HEK293 (cell line): Measurements from ENCODE around the gene SLC25A1.

ENCODE experiments used
- CTCF ChIA-PET: fragments of 350-600 bp; formaldehyde crosslinking; extraction: SDS; loops from one replicate; lab custom pipeline; 2021; ENCODE audit warnings: antibody characterized with exemption; lab: Yijun Ruan, JAX
- POLR2A ChIA-PET: fragments of 300-600 bp; formaldehyde crosslinking; extraction: SDS; loops from one replicate; lab custom pipeline; 2020; ENCODE audit warnings: antibody characterized with exemption, inconsistent platforms; lab: Yijun Ruan, JAX
- H3K27ac ChIP-seq: fragments of 200-500 bp; sonication (Bioruptor generic); 2 replicates; pipeline ENCODE4 v1.5.1; 2014; ENCODE audit warnings: low read depth, low read length, control low read depth, inconsistent platforms; ENCODE audit errors: extremely low read depth
- H3K36me3 ChIP-seq, 2 experiments: fragments of 200-500 bp in 1 of 2; sonication (Bioruptor generic) in 1 of 2; 1 replicate in 1 of 2; 2 replicates in 1 of 2; pipeline ENCODE4 v1.5.1; 2014 to 2017; ENCODE audit warnings: inconsistent platforms in 2 of 2, low read length in 2 of 2; ENCODE audit not compliant: control insufficient read depth in 2 of 2, insufficient read depth in 1 of 2
- H3K4me1 ChIP-seq: fragments of 200-500 bp; sonication (Bioruptor generic); 2 replicates; pipeline ENCODE4 v1.5.1; 2014; ENCODE audit warnings: mild to moderate bottlenecking, low read length, inconsistent platforms; ENCODE audit not compliant: control insufficient read depth, insufficient read depth
- H3K4me3 ChIP-seq: 2 replicates; pipeline ENCODE4 v1.5.1; 2011; ENCODE audit warnings: low read depth, mild to moderate bottlenecking, control low read depth, low read length, moderate library complexity
- H3K9me3 ChIP-seq: fragments of 200-500 bp; sonication (Bioruptor generic); 2 replicates; pipeline ENCODE4 v1.5.1; 2014; ENCODE audit warnings: low read depth, low read length, inconsistent platforms; ENCODE audit not compliant: control insufficient read depth, insufficient read depth
- MZF1 ChIP-seq: fragments of 450-650 bp; formaldehyde crosslinking; IDR thresholded peaks from 2 replicates; pipeline ENCODE4 v1.5.1; 2017; ENCODE audit warnings: missing biosample characterization, missing genetic modification characterization, borderline replicate concordance
- PBX3 ChIP-seq: sonication (generic); formaldehyde crosslinking; IDR thresholded peaks from 2 replicates; pipeline ENCODE4 v1.8.1; 2022; ENCODE audit warnings: mild to moderate bottlenecking, moderate library complexity, missing genetic modification reagents
- PRDM1 ChIP-seq: fragments of 450-650 bp; formaldehyde crosslinking; IDR thresholded peaks from 2 replicates; pipeline ENCODE4; 2016; ENCODE audit warnings: missing biosample characterization, missing genetic modification characterization
- TSHZ1 ChIP-seq: fragments of 450-650 bp; formaldehyde crosslinking; IDR thresholded peaks from 2 replicates; pipeline ENCODE4 v1.5.1; 2016; ENCODE audit warnings: missing biosample characterization, missing genetic modification characterization, borderline replicate concordance
- ZFP3 ChIP-seq: fragments of 450-650 bp; formaldehyde crosslinking; IDR thresholded peaks from 2 replicates; pipeline ENCODE4 v1.5.1; 2016; ENCODE audit warnings: low read depth, missing biosample characterization, missing genetic modification characterization
- ZFP69B ChIP-seq: fragments of 450-650 bp; formaldehyde crosslinking; IDR thresholded peaks from 2 replicates; pipeline ENCODE4 v1.5.1; 2016; ENCODE audit warnings: missing biosample characterization, missing genetic modification characterization
- ZIC2 ChIP-seq: fragments of 450-650 bp; formaldehyde crosslinking; IDR thresholded peaks from 2 replicates; pipeline ENCODE4 v1.5.1; 2016; ENCODE audit warnings: missing biosample characterization, missing genetic modification characterization
- ZNF132 ChIP-seq: fragments of 450-650 bp; formaldehyde crosslinking; IDR thresholded peaks from 2 replicates; pipeline ENCODE4 v1.5.1; 2017; ENCODE audit warnings: missing biosample characterization, missing genetic modification characterization, borderline replicate concordance
- ZNF133 ChIP-seq: fragments of 450-650 bp; formaldehyde crosslinking; IDR thresholded peaks from 2 replicates; pipeline ENCODE4 v1.5.1; 2016; ENCODE audit warnings: missing biosample characterization, missing genetic modification characterization
- ZNF138 ChIP-seq: fragments of 450-650 bp; formaldehyde crosslinking; IDR thresholded peaks from 2 replicates; pipeline ENCODE4 v1.5.1; 2016; ENCODE audit warnings: missing biosample characterization, missing genetic modification characterization, borderline replicate concordance
- ZNF221 ChIP-seq: fragments of 450-650 bp; formaldehyde crosslinking; IDR thresholded peaks from 2 replicates; pipeline ENCODE4 v1.5.1; 2017; ENCODE audit warnings: missing biosample characterization, missing genetic modification characterization, borderline replicate concordance
- ZNF398 ChIP-seq: fragments of 450-650 bp; formaldehyde crosslinking; IDR thresholded peaks from 2 replicates; pipeline ENCODE4 v1.5.1; 2017; ENCODE audit warnings: missing biosample characterization, missing genetic modification characterization
- ZNF561 ChIP-seq: fragments of 450-650 bp; IDR thresholded peaks from 2 replicates; pipeline ENCODE4 v1.5.1; 2018; ENCODE audit warnings: missing biosample characterization, missing genetic modification characterization, borderline replicate concordance
- ZNF658 ChIP-seq: fragments of 450-650 bp; formaldehyde crosslinking; IDR thresholded peaks from 2 replicates; pipeline ENCODE4; 2016; ENCODE audit warnings: missing biosample characterization, missing genetic modification characterization
- ZNF660 ChIP-seq: fragments of 450-650 bp; IDR thresholded peaks from 2 replicates; pipeline ENCODE4 v1.5.1; 2018; ENCODE audit warnings: missing biosample characterization, mild to moderate bottlenecking, missing genetic modification characterization
- ZNF768 ChIP-seq: fragments of 450-650 bp; formaldehyde crosslinking; IDR thresholded peaks from 2 replicates; pipeline ENCODE4 v1.5.1; 2018; ENCODE audit warnings: missing biosample characterization, mild to moderate bottlenecking, missing genetic modification characterization
- TF ChIP-seq, protein P1 (sequence below): fragments of 450-650 bp; formaldehyde crosslinking; IDR thresholded peaks from 2 replicates; pipeline ENCODE4 v1.5.1; 2016; ENCODE audit warnings: missing biosample characterization, missing genetic modification characterization
- TF ChIP-seq, protein P2 (sequence below): fragments of 450-650 bp; formaldehyde crosslinking; IDR thresholded peaks from 2 replicates; pipeline ENCODE4 v1.5.1; 2016; ENCODE audit warnings: missing biosample characterization, missing genetic modification characterization
- TF ChIP-seq, protein P3 (sequence below): fragments of 450-650 bp; formaldehyde crosslinking; IDR thresholded peaks from 2 replicates; pipeline ENCODE4 v1.5.1; 2016; ENCODE audit warnings: missing biosample characterization, missing genetic modification characterization

Gene SLC25A1

GRCh38 chr22:19143212-19143611, 35.3 kb downstream of the SLC25A1 start:
- TF ChIP-seq PRDM1 (tag by site-specific recombination) = peak; percentile 80
- TF ChIP-seq ZNF138 = no peak
- H3K9me3 ChIP-seq = no peaks in the 10 kb centered on the region
- ChIA-PET CTCF (interaction anchor here (0.5 to 3.2 kb wide), 5 partner anchors 11 to 121 kb away, joined by 3 to 18 read pairs (median 5); partner anchors contain the start of gene SLC25A1), POLR2A (interaction anchor here (0.7 to 2.5 kb wide), 5 partner anchors 9 to 36 kb away, joined by 3 to 34 read pairs (median 26); partner anchors contain the start of genes DGCR2 and SLC25A1)
- H3K36me3 ChIP-seq = peaks cover 11 to 46% of the 10 kb centered on the region in 2 experiments; a peak in 2 of 3 replicates
- H3K27ac ChIP-seq = no peak overlapping the region
- H3K4me1 ChIP-seq = no peaks in the 10 kb centered on the region
- no peak overlapping the region for H3K4me3 ChIP-seq

GRCh38 chr22:19142394-19142793, 36.1 kb downstream of the SLC25A1 start:
- Histone ChIP-seq H3K27ac (no peak overlapping the region), H3K9me3 (no peaks in the 10 kb centered on the region), H3K36me3 (peaks cover 11 to 54% of the 10 kb centered on the region in 2 experiments; a peak in 2 of 3 replicates), H3K4me3 (no peak overlapping the region), H3K4me1 (no peaks in the 10 kb centered on the region)
- TF ChIP-seq ZNF133 (tag by site-specific recombination) (no peak), ZNF561 (tag by site-specific recombination) (no peak), ZNF660 (no peak), ZNF398 (tag by site-specific recombination) (no peak), ZFP3 (tag by site-specific recombination) (no peak), ZNF132 (no peak), TSHZ1 (tag by site-specific recombination) (no peak), MZF1 (tag by site-specific recombination) (no peak), ZNF221 (tag by site-specific recombination) (no peak), ZFP69B (tag by site-specific recombination) (no peak), ZIC2 (no peak), ZNF768 (tag by site-specific recombination) (no peak), ZNF658 (tag by site-specific recombination) (no peak), PBX3 (CRISPR knock-in tag) (no peak)
- TF ChIP-seq, protein P1, sequence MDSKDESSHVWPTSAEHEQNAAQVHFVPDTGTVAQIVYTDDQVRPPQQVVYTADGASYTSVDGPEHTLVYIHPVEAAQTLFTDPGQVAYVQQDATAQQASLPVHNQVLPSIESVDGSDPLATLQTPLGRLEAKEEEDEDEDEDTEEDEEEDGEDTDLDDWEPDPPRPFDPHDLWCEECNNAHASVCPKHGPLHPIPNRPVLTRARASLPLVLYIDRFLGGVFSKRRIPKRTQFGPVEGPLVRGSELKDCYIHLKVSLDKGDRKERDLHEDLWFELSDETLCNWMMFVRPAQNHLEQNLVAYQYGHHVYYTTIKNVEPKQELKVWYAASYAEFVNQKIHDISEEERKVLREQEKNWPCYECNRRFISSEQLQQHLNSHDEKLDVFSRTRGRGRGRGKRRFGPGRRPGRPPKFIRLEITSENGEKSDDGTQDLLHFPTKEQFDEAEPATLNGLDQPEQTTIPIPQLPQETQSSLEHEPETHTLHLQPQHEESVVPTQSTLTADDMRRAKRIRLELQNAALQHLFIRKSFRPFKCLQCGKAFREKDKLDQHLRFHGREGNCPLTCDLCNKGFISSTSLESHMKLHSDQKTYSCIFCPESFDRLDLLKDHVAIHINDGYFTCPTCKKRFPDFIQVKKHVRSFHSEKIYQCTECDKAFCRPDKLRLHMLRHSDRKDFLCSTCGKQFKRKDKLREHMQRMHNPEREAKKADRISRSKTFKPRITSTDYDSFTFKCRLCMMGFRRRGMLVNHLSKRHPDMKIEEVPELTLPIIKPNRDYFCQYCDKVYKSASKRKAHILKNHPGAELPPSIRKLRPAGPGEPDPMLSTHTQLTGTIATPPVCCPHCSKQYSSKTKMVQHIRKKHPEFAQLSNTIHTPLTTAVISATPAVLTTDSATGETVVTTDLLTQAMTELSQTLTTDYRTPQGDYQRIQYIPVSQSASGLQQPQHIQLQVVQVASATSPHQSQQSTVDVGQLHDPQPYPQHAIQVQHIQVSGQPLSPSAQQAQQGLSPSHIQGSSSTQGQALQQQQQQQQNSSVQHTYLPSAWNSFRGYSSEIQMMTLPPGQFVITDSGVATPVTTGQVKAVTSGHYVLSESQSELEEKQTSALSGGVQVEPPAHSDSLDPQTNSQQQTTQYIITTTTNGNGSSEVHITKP = no peak
- TF ChIP-seq, protein P2, sequence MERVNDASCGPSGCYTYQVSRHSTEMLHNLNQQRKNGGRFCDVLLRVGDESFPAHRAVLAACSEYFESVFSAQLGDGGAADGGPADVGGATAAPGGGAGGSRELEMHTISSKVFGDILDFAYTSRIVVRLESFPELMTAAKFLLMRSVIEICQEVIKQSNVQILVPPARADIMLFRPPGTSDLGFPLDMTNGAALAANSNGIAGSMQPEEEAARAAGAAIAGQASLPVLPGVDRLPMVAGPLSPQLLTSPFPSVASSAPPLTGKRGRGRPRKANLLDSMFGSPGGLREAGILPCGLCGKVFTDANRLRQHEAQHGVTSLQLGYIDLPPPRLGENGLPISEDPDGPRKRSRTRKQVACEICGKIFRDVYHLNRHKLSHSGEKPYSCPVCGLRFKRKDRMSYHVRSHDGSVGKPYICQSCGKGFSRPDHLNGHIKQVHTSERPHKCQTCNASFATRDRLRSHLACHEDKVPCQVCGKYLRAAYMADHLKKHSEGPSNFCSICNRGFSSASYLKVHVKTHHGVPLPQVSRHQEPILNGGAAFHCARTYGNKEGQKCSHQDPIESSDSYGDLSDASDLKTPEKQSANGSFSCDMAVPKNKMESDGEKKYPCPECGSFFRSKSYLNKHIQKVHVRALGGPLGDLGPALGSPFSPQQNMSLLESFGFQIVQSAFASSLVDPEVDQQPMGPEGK (tag by site-specific recombination) = no peak
- TF ChIP-seq, protein P3, sequence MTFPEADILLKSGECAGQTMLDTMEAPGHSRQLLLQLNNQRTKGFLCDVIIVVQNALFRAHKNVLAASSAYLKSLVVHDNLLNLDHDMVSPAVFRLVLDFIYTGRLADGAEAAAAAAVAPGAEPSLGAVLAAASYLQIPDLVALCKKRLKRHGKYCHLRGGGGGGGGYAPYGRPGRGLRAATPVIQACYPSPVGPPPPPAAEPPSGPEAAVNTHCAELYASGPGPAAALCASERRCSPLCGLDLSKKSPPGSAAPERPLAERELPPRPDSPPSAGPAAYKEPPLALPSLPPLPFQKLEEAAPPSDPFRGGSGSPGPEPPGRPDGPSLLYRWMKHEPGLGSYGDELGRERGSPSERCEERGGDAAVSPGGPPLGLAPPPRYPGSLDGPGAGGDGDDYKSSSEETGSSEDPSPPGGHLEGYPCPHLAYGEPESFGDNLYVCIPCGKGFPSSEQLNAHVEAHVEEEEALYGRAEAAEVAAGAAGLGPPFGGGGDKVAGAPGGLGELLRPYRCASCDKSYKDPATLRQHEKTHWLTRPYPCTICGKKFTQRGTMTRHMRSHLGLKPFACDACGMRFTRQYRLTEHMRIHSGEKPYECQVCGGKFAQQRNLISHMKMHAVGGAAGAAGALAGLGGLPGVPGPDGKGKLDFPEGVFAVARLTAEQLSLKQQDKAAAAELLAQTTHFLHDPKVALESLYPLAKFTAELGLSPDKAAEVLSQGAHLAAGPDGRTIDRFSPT (tag by site-specific recombination) = no peak
- CTCF ChIA-PET = interaction anchor here (3.2 kb wide), 1 partner anchor 36 kb away, joined by 18 read pairs; the partner anchor contains the start of gene SLC25A1
- POLR2A ChIA-PET = interaction anchor here (0.7 to 2.5 kb wide), 2 partner anchors 21 to 35 kb away, joined by 3 to 34 read pairs; partner anchors contain the start of gene DGCR2
